Esophagus squamous epithelium (tissue), 4 donors: ENCODE results near the gene ACSL4.

Experiments used
- POLR2A ChIP-seq, 4 donors: fragments of 450-650 bp; IDR thresholded peaks; one replicate each; pipeline ENCODE4 v1.6.1; 2017; ENCODE audit warnings: antibody characterized with exemption in 4 of 4, mild to moderate bottlenecking in 4 of 4, moderate library complexity in 3 of 4
- TF ChIP-seq, protein P1 (sequence below), 6 experiments: fragments of 450-650 bp in 4 of 6; fragments of 200-600 bp in 2 of 6; sonication (generic) in 2 of 6; IDR thresholded peaks; one replicate each; pipeline ENCODE4 v1.5.1; 2016 to 2019; ENCODE audit warnings: antibody characterized with exemption in 6 of 6, mild to moderate bottlenecking in 4 of 6, moderate library complexity in 4 of 6

DNA sequence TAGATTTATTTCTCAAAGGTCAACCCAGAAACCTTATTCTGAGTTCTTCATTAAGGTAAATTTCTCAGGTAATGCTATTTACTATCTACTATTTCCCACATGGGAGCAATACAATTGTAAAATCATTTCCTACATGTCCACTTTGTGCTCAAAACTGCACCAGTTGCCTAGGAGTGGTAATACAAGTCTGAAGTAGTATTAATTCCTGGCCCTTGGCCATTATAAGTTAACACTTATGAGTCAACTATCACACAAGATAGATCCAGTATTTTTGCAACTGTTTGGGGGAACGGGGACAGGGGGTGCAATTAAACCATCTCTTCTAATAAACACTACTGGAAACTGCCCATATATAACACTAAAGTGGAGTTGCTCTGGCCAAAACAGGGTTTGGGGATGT, 48.9 kb downstream of the ACSL4 start:
- TF ChIP-seq, protein P1, sequence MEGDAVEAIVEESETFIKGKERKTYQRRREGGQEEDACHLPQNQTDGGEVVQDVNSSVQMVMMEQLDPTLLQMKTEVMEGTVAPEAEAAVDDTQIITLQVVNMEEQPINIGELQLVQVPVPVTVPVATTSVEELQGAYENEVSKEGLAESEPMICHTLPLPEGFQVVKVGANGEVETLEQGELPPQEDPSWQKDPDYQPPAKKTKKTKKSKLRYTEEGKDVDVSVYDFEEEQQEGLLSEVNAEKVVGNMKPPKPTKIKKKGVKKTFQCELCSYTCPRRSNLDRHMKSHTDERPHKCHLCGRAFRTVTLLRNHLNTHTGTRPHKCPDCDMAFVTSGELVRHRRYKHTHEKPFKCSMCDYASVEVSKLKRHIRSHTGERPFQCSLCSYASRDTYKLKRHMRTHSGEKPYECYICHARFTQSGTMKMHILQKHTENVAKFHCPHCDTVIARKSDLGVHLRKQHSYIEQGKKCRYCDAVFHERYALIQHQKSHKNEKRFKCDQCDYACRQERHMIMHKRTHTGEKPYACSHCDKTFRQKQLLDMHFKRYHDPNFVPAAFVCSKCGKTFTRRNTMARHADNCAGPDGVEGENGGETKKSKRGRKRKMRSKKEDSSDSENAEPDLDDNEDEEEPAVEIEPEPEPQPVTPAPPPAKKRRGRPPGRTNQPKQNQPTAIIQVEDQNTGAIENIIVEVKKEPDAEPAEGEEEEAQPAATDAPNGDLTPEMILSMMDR (IDR thresholded peaks at IDR 0.05): no peak
- no peak for TF ChIP-seq POLR2A (IDR thresholded peaks at IDR 0.05)
